Endothelial cell of hepatic sinusoid (primary cell): ENCODE results near the gene CCDC40.

Source experiments
- in situ Hi-C: cut with HindIII; loops from 2 replicates; pipeline ENCODE4 v1.10.0; 2017; ENCODE audit warnings: low sequenced_read_pairs

CCDC40 gene

DNA sequence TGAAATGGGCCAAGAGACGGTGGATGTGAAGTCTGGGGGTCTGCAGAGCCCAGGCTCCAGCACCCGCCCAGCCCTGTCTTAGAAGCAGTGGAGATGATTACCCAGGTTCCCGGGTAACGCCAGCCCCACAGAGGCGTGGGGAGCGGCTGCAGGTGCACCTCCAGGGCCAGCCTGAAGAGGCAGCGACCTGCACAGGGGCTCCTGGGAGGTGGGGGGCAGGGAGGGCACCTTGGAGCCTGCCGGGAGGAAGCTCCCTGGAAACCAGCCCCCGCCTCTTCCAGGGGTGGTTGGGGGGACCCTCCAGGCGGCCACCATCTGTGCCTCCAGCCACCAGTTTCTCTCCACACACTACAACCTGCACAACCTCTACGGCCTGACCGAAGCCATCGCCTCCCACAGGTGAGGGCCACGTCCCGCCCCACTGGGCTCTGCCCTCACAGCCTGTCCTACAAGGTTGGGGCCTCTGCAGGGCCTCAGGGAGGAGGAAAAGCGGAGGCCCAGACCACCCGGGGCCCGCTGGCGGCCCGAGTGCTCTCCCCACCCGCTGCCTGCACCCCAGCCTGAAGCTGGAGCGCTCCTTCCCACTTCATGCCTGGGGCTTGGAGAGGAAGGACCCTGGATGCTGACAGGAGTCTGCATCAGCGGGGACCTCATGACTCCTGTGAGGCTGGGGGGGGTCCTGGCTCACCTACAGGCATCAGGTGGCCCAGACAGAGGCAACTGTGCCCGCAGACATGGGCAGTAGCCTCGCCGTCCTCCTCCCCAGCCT lies 75.4 kb downstream of the CCDC40 start:
- in situ Hi-C loops, result no loop called here

DNA sequence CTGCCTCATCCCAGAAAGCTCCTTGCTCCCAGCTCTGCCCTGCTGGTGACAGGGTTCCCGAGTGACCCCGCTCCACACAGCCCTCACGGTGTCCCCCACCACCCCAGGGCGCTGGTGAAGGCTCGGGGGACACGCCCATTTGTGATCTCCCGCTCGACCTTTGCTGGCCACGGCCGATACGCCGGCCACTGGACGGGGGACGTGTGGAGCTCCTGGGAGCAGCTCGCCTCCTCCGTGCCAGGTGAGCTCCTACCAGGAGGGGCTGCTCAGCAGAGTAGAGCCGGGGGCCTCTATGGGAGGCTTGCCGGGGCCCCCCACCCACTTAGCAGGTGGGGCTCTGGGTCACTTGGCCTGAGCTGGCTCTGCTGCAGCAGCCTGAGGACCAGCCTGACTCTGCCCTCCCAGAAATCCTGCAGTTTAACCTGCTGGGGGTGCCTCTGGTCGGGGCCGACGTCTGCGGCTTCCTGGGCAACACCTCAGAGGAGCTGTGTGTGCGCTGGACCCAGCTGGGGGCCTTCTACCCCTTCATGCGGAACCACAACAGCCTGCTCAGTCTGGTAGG lies 76.1 kb downstream of the CCDC40 start:
- in situ Hi-C loops, result no loop called here

- in situ Hi-C loops, result no loop called here
Observed at GRCh38 chr17:80113033-80113484, 76.6 kb downstream of the CCDC40 start.

GRCh38 chr17:80114758-80115157 lies 78.3 kb downstream of the CCDC40 start:
- in situ Hi-C loops, result no loop called here

DNA sequence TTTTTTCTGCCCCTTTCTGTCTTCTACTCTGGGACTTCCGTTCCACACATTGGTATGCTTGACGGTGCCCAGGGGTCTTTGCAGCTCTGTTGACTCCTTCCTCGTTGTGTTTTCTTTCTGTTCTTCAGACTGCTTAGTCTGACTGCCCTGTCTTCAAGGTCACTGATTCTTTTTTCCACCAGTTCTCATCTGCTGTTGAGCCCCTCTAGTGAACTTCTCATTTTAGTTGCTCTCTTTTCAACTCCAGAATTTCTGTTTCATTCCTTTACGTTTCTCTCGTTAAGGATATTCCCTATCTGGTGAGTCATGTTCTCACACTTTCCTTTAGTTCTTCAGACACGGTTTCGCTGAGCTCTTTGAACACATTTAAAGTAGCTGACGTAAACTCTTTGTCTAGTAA lies 78.7 kb downstream of the CCDC40 start:
- in situ Hi-C loops, result no loop called here

- in situ Hi-C loops, result no loop called here
Observed at GRCh38 chr17:80116276-80116920, 80.0 kb downstream of the CCDC40 start.

- in situ Hi-C loops, result no loop called here
Observed at GRCh38 chr17:80116921-80117380, 80.5 kb downstream of the CCDC40 start.

DNA sequence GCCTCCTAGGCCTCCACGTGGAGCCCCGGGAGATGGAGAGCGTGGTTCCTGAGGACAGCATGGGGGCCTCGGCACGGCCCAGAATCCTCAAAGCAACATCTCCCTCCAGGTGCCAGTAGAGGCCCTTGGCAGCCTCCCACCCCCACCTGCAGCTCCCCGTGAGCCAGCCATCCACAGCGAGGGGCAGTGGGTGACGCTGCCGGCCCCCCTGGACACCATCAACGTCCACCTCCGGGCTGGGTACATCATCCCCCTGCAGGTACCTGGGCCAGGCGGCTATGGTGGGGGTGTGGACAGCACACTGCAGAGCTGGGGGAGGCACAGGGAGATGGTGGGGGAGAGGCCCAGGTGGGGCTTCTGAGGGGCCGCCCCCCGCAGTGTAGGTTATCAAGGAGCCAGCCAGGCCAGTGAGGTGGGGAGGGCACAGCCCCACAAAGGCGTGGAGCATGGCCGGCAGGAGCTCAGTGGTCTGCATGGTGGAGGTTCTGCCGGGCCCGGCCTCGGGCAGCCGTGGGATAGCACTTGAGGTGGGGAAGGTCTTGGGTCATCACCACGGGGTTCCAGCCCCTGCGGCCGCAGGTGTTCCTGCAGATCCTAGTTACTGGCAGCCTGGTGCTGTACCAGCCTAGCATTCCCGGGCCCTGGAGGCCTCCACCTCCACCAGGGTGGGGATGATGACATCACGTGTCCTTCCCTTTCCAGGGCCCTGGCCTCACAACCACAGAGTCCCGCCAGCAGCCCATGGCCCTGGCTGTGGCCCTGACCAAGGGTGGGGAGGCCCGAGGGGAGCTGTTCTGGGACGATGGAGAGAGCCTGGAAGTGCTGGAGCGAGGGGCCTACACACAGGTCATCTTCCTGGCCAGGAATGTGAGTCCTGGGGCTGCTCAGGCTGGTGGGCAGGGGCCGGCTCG lies 81.3 kb downstream of the CCDC40 start:
- in situ Hi-C loops, result no loop called here

DNA sequence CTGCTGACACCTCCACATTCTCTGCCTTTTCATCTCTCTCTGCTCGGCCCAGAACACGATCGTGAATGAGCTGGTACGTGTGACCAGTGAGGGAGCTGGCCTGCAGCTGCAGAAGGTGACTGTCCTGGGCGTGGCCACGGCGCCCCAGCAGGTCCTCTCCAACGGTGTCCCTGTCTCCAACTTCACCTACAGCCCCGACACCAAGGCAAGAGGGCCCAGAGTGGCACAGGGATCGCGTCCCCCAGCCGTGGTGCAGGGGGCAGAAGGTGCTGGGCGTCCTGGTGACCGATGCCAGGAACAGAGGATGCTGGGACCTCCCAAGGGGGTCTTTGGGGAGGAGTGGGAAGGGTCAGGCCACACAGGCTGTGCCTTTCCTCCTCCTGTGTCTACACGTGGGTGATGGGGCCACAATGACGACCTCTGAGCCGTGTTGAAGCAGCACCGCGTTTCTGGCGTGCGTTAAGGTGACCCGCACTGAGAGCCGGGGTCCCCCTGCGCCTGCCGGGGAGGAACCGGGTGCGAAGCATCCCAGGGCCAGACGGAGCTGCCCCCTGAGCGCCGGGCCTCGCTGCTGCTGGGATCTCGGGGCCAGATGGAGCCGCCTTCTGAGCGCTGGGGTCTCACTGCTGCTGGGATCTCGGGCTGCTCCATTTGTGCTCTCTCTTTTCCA lies 82.3 kb downstream of the CCDC40 start:
- in situ Hi-C loops, result no loop called here

DNA sequence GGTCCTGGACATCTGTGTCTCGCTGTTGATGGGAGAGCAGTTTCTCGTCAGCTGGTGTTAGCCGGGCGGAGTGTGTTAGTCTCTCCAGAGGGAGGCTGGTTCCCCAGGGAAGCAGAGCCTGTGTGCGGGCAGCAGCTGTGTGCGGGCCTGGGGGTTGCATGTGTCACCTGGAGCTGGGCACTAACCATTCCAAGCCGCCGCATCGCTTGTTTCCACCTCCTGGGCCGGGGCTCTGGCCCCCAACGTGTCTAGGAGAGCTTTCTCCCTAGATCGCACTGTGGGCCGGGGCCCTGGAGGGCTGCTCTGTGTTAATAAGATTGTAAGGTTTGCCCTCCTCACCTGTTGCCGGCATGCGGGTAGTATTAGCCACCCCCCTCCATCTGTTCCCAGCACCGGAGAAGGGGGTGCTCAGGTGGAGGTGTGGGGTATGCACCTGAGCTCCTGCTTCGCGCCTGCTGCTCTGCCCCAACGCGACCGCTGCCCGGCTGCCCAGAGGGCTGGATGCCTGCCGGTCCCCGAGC lies 82.9 kb downstream of the CCDC40 start:
- in situ Hi-C loops, result no loop called here

- in situ Hi-C loops, result no loop called here
Observed at GRCh38 chr17:80119839-80120238, 83.4 kb downstream of the CCDC40 start.

GRCh38 chr17:80122026-80122575 lies 85.7 kb downstream of the CCDC40 start:
- in situ Hi-C loops, result no loop called here

GRCh38 chr17:80122926-80123505 lies 86.6 kb downstream of the CCDC40 start:
- in situ Hi-C loops, result no loop called here

- in situ Hi-C loops, result no loop called here
Observed at GRCh38 chr17:80123791-80124190, 87.3 kb downstream of the CCDC40 start.

DNA sequence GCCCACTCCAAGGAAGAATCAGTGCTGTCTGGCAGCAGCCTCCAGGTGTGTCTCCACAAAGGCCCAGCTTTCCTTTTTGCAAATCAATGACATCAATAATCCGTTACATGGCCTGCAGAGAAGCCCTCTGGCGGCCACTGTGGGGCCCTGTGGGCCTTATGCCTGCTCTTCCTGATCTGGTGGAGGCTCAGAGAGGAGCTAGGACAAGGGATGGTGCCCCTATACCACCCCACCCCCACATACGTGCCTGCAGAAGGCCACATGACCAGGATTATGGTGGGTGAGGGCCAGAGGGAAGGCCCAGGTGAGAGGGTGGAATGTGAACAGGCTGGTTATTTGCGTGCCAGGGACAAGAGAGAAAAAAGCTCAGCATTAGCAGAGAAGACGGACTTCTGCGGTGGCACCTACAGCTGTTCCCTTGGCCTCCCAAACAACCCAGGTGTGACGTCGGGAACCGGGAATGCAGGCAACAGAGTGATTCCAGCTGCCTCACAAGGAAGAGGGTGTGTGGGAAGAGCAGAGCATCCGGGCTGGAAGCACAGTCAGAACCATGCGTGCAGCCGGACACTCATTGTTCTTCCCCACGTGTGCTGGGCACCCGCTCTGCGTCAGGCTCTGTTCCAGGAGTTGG lies 88.0 kb downstream of the CCDC40 start:
- in situ Hi-C loops, result no loop called here

GRCh38 chr17:80125656-80126448 lies 89.4 kb downstream of the CCDC40 start:
- in situ Hi-C loops, result loop anchor here (5.0 kb wide), 1 partner anchor 59 kb away; no protein-coding TSS in a partner anchor

GRCh38 chr17:80126449-80126715 lies 89.9 kb downstream of the CCDC40 start:
- in situ Hi-C loops, result loop anchor here (5.0 kb wide), 1 partner anchor 59 kb away; no protein-coding TSS in a partner anchor

GRCh38 chr17:80129006-80129565 lies 92.6 kb downstream of the CCDC40 start:
- in situ Hi-C loops, result loop anchor here (5.0 kb wide), 1 partner anchor 62 kb away; no protein-coding TSS in a partner anchor
